ENCODE data around the gene IDUA.

DNA sequence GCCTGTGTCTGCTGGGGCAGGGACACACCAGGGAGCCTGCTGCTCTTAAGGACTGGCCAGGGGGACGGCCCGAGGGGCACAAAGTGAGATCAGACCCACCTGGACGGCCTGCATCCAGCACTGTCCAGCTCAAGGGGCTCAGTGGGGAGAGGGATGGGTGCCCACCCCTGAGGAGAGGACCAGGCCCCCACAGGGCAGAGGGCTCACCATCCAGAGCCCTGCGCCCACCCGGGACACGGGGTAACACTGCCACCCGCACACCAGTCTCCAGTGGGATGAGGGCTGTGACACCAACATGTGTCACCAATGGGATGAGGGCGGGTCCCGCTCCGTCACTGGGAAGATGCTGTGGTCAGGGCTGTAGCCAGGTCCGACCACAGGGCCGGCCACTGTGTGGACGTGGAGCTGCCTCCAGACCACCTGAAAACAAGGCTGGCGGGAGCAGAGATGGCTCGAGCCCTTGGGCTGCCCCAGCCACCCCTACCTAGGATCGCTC, 26.7 kb upstream of the IDUA start:
- TF ChIP-seq, protein P1, sequence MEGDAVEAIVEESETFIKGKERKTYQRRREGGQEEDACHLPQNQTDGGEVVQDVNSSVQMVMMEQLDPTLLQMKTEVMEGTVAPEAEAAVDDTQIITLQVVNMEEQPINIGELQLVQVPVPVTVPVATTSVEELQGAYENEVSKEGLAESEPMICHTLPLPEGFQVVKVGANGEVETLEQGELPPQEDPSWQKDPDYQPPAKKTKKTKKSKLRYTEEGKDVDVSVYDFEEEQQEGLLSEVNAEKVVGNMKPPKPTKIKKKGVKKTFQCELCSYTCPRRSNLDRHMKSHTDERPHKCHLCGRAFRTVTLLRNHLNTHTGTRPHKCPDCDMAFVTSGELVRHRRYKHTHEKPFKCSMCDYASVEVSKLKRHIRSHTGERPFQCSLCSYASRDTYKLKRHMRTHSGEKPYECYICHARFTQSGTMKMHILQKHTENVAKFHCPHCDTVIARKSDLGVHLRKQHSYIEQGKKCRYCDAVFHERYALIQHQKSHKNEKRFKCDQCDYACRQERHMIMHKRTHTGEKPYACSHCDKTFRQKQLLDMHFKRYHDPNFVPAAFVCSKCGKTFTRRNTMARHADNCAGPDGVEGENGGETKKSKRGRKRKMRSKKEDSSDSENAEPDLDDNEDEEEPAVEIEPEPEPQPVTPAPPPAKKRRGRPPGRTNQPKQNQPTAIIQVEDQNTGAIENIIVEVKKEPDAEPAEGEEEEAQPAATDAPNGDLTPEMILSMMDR (IDR thresholded peaks at IDR 0.05): no peak
- TF ChIP-seq EP300 (IDR thresholded peaks at IDR 0.05) (no peak), POLR2A (IDR thresholded peaks at IDR 0.05) (no peak)
